GM18870 (cell line): ENCODE measurements around the gene MRPL17.
"Not testable (repeated sequence)": the region's sequence is repeated elsewhere in the genome, so short reads cannot be mapped to it uniquely, and the experiment has no call there.

Experiments used
- ATAC-seq: cut with Tn5 transposase; IDR thresholded peaks from one replicate; pipeline ENCODE4 v1.9.1; 2021; ENCODE audit warnings: moderate library complexity; ENCODE audit not compliant: unreplicated experiment

MRPL17 gene

DNA sequence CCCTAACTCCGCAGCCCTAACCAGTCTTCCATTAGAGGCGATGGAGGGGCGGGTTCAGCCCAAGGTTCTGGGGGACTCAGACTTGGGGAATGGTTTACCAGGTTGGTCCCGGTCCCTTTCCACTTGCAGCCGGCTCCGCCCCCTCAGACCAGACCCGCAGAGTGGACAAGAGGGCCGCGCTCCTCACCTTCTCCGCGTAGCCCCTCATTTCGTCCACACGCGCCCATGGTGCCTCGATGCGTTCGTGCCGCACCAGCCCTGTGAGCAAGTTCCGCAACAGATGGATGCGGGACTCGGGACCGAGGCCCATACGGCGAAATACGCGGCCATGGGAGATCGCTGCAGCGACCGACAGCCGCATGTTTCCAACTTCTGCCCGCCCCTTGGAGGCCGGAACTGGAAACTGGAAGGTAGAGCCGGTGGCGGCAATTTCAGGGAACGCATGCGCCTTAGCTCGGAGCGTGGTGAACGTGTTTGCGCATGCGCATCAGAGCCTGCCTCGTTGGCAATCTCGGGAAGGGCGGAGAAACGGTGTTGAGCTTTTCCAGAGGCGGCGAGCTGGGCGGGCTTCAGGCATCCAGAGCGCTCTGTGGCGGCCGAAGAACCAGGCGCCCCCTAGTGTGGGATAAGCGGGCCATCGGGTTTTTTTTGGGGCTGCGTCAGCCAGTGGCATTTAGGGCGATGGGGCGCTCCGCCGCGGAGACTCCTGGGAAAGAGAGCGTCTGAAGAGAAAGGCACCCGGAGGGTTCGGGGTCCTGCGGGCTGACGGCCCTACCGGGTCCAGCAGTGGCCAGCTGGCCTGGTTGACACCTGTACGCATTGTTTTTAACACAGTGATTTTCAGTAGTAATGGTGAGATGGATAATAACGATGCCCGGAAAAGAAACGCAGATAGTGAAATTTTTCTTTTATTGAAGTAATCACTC, at the start of gene MRPL17:
MRPL17 (minus strand) TSS at position 405 of the 926 bp plus-strand sequence; CDS start at position 361, 44 bp downstream.
- peak; percentile 89 for ATAC-seq

DNA sequence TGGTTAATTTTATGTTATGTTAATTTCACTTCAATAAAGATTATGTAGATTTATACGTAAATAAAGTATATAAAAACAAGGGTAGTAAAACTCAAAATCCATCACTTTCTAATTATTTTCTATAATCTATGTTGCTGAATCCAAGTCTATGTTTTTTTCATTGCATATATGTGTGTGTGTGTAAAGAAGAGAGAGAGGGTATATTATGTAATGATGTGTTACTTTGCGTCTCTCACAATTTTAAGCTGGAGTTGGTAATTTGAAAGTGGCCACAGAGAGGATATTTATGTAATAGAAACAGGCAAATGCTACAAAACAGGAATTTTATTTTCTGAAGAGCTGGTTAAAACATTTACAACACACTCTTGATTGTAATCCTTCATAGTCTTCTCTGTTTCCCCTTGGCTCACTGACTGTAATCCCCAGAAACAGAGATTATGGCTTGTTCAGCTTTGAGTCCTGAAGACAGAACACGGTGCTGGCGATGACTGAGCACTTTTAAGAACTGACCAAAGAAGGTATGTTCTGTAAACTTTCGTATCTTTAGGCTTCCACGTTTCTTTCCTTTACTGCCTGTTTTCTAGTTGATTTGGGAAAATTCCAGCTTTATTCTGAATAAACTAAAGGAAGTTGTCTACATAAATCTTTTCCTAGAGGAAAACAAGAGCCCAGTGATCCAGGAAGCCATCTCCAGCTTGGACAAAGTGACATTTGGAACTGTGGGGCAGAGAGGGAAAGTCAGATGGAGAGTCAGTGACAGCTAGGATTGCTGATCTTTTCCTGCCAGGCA, 45.0 kb upstream of the MRPL17 start:
- ATAC-seq = no peak

DNA sequence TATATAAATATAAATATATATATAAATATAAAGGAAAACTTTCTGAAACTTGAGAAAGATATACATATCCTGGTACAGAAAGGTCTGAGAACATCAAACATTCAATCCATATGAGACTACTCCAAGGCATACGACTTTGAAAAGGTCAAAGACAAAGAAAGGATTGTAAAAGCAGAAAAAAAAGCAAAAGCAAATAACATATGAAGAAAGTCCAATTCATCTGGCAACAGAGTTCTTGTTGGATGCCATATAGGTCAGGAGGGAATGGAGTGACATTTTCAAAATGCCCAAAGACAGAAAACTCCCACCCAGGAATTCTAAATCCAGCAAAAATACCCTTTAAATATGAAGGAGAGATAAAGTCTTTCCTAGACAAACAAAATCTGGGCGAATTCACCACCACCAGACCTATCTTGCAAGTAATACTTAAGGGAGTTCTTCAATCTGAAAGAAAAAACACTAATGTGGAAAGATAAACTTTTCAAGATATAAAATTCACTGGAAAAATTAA, 42.3 kb upstream of the MRPL17 start:
- ATAC-seq = no peak

DNA sequence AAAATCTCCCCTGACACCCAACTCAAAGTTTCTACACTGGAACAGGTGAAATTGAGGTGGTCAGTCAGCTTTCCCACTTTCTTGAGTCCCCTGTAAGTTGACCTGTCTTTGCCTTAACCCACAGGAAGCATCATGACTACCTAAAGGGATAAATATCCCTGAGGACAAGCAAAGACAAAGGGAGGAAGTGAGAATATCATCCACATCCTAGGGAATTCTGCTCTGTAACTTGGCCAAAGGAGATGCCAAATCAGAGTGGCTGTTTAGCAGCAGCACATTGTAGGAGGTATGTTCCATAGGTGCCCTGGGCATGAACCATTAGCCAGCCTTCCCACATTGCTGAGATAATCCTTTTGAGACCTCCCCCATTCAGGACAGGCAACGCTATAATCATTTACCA, 40.9 kb upstream of the MRPL17 start:
- ATAC-seq = no peak

DNA sequence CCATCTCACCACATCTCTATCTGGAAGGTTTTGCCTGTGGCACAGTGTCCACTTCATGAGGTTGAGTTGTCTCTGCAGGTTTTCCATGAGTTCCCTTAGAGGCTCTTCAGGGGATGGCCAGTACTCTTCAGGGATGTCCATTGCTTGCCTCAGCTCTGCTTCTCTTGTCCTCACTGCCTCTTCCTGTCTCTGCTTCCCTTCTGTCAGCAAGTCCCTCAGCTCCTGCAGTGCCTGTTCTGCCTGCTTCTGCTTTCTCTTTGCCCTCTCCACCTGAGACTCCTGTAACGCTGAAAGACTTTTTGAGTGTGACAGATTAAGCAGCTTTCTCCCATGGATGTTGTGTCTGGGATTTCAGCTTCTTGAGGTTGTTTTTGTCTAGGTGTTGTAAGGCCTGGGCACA, 38.2 kb upstream of the MRPL17 start:
- ATAC-seq = no peak

DNA sequence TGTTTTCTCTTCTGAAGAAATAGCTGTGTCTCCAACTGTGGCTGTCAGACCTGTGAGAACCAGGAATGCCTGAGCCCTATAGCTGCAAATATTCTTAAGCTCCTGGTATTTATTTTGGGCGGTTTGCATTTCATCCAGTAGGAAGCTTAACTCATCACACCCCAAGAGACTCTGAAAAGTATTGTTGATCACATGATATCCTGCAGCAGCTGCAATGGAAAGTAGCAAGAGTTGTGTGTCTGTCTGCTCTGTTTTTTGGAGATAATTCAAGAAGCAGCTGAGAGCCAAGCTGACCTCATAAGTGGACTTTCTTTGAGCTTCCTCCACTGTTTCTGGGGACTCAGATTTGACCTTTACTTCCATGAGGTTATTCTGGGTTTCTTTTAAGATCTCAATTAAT, 36.4 kb upstream of the MRPL17 start:
- no peak for ATAC-seq

DNA sequence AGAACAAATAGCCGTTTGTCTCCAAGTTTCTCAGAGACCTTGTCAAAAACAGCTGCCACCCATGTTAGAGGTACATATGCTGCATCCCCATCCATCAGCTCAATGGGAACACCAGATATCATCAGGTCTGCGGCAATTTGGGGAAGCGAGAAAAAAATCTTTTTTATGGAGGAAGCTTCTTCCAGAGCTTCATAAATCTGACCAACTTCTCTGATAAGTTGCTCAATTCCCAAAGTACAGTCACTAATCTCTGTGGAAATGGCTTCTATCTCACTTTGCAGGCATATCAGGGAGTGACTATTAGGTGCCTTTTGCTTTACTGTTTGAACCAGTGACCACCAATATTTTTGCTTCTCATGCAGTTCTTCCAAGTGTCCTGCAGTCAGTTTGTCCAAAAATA, 34.3 kb upstream of the MRPL17 start:
- no peak for ATAC-seq

DNA sequence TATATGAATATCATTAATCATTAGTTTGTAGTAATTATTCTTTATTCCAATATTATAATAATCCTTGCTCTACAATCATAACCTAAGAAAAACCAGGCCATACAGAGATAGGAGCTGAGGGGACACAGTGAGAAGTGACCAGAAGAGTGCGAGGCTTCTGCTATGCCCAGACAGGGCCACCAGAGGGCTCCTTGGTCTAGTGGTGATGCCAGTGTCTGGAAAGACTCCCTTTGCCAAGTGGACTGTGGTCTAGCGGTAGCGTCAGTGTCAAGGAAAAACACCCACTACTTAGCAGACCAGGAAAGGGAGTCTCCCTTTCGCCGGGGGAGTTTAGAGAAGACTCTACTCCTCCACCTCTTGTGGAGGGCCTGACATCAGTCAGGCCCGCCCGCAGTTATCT, 28.4 kb upstream of the MRPL17 start:
- ATAC-seq = not testable (repeated sequence)

DNA sequence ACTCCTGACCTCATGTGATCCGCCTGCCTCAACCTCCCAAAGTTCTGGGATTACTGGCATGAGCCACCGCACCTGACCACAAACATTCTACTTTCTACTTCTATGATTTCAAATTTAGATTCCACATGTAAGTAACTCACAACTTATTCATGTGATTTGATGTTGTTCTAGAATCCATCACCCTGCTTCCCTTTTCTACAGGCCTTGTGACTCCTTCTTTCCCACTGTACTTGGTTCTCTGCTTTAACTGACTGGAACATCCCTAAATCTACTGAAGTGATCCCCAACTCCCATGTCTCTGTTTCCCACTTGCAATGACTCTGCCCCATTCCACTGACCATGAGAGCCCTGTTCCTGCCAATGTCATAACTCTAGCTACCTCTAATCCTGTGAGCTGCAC, 25.7 kb upstream of the MRPL17 start:
- no peak for ATAC-seq

DNA sequence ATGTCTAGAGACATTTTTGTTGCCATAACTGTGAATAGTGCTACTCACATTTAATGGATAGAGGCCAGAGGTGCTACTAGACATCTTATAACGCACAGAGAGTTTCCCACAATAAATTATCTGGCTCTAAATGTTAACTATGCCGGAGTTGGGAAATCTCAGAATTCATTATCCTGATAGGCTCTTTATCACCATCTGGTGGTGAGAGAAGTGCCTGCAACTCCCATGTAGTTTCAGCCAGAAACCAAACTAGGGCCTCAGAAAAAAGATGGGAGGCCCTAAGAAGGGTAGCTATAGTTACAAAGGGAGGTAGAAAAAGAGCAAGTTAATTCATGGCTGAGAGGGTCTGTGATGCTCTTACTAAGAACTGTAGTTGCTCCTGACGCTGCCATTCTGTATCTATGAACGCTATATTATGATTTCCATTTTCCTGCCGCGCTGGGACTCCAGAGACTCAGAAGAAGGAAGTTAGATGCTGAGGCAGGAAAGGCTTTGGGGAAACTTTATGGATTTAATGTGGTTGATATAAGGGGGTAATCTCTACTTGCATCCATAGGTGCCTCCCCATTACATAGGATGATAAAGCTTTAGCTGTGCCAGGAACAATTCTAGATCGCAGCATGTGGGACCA, 22.9 kb upstream of the MRPL17 start:
- ATAC-seq = no peak

DNA sequence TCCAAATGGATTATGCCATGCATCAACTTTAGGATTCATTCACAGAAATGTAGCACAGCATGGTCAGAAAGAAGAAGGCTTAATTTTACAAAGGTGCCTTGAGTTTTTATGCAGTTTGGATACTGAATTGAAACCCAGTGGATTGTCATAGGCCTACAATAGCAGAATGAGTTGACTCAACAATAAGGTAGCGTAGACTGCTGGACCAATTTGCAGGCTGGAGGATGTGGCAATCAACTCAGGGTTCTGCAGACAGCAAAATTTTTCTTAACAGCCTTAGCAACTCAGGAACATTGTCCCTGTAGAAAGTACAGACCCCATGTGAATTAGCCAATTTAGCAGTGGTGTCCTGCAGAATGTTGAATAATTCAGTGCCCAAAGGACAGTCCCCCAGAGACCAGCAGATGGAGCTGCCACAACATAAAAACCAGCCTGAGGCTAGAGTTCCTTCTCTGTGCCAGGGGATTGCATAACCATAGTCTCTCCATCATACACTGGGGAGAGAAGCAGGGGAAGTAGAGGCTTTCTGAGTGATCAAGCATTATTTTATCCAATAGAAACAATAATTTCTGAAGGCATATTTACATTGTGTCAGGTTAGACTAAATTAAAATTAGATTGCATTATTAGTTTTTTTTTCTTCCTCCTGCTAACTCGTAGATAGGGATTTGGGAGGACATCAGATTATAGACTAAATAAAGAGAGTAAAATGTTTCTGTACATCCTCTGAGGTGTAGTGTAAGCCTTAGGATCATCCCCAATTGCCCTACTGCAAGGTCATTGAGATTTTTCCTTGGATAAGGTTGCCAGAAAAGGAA, 20.3 kb upstream of the MRPL17 start:
- no peak for ATAC-seq

DNA sequence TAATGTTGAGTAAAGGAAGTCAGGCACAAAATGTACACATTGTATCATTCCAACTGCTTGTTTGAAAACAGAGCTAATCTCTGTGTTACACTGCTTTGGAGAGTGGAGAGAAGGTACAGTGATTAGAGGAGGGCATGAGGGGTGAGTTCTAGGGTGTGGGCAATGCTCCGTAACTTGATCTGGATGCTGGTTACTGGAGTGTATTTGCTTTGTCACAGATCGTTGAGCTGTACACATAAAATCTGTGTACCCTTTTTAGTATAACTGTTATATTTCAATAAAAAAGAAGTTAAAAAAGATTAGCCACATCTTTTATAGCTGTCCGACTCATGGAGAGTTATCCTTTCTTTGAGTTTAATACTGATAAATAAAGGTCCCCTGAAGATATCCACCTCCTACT, 18.8 kb upstream of the MRPL17 start:
- not testable (repeated sequence) for ATAC-seq

DNA sequence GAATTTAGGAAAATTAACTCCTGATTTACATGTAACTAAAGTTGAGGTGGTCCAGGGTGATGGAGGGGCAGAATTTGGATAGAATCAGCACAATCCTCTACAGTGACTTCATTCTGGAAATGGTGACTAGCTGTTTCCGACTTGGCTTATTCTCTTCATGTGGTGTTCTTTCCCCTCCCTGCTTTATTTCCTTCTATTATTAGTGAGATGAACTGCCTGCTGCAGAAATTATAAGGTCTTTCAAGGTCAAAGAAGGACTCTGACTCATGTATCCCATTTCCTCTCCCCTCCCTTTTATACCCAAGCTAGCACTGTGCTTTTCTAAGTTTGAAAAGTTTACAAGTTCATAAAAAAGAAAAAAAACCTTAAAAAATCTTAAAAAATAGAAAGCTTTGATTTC, 12.2 kb upstream of the MRPL17 start:
- ATAC-seq = no peak

DNA sequence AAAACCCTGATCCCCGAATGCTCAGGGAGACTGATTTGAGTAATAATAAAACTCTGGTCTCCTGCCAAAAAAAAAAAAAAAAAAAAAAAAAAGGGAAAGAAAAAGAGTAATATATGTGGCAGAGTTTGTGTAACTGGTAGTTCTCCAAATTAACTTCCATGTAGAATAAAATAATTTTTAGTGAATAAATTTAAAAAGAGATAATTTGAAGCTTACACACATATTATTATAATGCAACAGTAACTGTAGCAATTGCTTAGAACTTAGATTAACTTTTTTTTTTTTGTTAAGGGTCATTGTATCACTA, 11.0 kb upstream of the MRPL17 start:
- no peak for ATAC-seq

DNA sequence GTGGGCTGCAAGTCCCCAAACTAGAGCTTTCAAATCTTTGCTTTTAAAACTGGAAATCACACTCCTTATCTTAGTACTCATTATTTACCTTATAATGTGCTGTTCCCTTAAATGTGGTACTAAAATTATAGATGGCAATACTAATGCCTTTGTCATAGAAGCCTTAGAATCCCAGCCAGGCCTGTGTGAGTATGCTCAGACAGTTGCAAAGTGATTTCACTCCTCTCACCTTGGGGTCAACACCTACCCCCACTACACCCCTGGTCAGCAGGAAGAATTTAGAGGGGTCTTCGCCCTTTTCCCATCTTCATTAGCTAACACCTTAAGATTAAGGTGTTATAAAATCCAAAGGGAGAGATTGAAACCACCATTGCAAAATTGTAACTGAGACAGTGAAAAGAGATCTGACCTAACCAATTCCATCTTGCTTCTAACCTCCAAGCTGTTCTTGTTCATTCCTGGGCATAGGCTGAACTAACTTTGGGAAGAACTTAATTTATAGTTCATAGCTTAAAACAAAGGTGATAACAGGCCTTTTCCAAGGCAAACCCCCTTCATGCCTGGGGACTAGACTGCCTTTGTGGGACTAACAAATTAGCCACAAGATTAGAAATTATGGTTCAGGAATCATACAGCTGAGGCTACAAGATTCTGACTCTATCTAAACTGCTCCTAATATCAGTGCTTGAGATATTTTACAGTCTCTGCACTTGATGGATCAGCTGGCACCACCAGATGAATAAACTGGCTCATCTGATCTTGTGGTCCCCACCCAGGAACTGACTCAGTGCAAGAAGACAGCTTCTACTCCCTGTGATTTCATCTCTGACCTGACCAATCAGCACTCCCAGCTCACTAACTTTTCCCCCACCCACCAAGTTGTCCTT, 10.4 kb upstream of the MRPL17 start:
- ATAC-seq = no peak

DNA sequence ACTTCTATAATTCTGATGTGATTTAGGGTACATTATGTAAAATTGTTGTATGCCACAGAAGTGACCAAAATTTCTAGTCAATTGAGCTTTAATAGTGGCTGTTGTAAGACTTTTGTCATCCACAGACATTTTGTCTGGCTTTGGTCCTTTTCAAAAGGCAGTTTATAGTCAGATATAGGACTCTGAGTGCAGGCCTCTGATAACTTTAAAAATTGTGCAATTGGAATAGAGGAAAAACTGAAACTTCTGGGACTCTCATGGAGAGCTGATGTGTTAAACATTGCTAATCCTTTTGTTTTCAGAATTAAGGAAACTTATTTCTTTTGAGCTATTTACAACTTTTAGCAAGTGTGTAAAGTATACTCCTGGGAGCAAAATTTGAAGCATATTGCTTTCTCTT, 9.0 kb upstream of the MRPL17 start:
- ATAC-seq = no peak

DNA sequence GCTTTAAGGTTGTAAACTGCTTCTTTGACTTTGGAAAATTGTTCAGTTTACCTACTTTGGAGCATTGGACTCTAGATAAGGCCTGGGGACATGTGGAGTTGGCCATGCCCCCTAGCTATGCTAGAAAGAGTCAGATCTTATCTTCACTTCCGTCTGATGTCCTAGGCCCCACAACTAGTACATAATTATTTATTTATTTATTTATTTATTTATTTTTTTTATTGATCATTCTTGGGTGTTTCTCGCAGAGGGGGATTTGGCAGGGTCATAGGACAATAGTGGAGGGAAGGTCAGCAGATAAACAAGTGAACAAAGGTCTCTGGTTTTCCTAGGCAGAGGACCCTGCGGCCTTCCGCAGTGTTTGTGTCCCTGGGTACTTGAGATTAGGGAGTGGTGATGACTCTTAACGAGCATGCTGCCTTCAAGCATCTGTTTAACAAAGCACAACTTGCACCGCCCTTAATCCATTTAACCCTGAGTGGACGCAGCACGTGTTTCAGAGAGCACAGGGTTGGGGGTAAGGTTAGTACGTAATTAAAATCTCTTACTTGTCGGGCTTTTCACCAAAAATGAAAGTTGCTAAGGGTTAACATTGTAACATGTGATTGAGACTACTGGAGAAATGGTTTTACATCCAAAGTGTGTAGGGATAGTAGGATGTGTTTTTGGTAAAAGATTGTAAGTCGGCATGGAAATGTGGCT, 7.4 kb upstream of the MRPL17 start:
- ATAC-seq = not testable (repeated sequence)

DNA sequence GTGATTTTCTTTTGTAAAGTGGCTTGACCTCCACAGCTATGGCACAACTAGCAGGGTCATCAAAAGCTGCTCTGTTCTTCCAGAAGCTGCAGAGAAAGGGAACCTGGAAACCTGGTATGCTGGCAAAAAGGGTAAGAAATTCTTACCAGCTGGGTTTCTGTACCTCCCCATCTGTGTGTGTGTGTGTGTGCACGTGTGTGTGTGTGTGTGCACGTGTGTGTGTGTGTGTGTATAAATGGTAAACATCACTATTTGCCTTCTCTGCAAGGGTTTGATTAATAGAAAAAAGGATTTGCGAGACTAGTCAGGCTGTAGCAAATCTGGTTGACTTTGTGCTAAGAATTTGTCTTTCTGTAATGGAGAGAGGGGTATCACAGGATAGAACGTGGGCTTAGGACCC, 4.7 kb upstream of the MRPL17 start:
- ATAC-seq = no peak

DNA sequence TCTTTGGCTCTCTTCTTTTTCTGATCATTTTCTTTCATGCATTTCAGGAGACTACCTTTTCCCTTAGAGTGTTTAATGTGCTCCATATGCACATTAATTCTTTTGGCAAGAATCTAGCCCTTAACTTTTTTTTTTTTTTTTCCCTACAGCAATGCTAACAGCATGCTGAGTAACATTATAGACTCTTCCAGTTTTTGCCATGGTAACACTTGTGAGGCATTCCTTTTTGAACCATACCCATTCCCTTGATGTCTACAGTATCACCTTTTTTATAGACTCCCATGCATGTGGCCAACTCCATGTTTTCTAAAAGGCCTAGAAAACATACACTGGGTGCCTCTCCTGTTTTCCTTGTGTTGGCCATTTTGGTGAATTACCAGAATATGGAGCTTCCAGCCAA, 2.9 kb upstream of the MRPL17 start:
- no peak for ATAC-seq
